GM12865 (cell line): ENCODE data around the gene OR52B2.
"Not testable (repeated sequence)": the region's sequence is repeated elsewhere in the genome, so short reads cannot be mapped to it uniquely, and the experiment has no call there.

Source experiments
- DNase-seq: peaks from one replicate; pipeline ENCODE4 v3.0.0; 2010; ENCODE audit warnings: low read depth
- H3K4me3 ChIP-seq: 2 replicates; pipeline ENCODE4 v1.5.1; 2011; ENCODE audit warnings: mild to moderate bottlenecking, low read depth, low read length, control low read depth
- CTCF ChIP-seq: IDR thresholded peaks from 2 replicates; pipeline ENCODE4 v1.5.1; 2011; ENCODE audit warnings: low read length, control low read depth, low read depth, inconsistent platforms; ENCODE audit not compliant: insufficient read depth; ENCODE audit errors: missing control alignments

The OR52B2 gene

DNA sequence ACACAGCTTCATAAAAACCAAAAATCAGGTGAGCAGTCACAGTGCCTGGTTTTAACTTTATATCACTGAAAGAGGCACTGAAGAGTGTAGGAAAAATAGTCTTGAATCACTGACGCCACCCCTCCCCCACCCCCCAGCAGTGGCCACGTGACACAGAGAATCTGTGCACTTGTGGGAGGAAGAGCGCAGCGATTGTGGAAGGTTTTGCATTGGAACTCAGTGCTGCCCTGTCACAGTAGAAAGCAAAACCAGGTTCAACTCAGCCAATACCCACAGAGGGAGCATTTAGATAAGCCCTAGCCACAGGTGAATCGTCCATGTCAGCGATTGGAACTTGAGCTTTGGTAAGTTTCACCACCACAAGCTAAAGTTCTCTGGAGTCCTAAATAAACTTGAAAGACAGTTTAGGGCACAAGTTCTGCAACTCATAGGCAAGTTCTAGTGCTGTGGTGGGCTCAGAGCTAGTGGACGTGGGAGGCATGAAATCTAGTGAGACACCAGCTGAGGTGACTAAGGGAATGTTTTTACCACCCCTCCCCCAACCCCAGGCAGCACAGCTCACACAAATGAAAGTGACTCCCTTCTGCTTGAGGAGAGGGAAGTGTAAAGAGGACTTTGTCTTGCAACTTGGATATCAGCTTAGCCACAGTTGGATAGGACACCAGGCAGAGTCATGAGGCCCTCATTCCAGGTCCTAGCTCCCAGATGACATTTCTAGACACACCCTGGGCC, 13.3 kb downstream of the OR52B2 start:
- peak; percentile 2 for DNase-seq
- TF ChIP-seq CTCF = no peak
- no peak overlapping the region for H3K4me3 ChIP-seq

GRCh38 chr11:6152126-6152525, 18.0 kb downstream of the OR52B2 start:
- no peak overlapping the region for H3K4me3 ChIP-seq
- no peak for DNase-seq
- no peak for TF ChIP-seq CTCF

GRCh38 chr11:6151117-6151516, 19.0 kb downstream of the OR52B2 start:
- no peak for DNase-seq
- no peak for TF ChIP-seq CTCF
- no peak overlapping the region for H3K4me3 ChIP-seq

DNA sequence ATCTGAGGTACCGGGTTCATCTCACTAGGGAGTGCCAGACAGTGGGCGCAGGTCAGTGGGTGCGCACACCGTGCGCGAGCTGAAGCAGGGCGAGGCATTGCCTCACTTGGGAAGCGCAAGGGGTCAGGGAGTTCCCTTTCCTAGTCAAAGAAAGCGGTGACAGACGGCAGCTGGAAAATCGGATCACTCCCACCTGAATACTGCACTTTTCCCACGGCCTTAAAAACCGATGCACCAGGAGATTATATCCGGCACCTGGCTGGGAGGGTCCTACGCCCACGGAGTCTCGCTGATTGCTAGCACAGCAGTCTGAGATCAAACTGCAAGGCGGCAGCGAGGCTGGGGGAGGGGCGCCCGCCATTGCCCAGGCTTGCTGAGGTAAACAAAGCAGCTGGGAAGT, 26.4 kb downstream of the OR52B2 start:
- not testable (repeated sequence) for H3K4me3 ChIP-seq, DNase-seq

DNA sequence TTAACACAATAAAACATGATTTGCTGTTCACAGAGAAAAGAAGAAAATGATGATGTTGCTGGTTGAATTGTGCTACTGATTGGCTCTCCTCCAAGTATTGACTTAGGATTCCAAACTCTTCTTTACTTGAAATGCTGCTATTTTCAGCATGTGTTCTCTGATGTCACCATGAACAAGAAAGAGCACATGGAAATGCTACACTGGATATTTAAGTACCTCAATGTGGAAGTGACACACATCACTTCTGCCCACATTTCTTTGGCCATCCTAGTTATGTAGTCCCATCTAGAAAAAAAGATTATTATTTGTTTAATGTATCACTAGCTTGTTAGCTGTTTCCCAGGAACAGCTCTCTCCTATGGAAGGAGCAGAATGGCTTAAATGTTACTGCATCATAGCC, 27.2 kb downstream of the OR52B2 start:
- H3K4me3 ChIP-seq = no peak overlapping the region
- DNase-seq = no peak
- no peak for TF ChIP-seq CTCF

DNA sequence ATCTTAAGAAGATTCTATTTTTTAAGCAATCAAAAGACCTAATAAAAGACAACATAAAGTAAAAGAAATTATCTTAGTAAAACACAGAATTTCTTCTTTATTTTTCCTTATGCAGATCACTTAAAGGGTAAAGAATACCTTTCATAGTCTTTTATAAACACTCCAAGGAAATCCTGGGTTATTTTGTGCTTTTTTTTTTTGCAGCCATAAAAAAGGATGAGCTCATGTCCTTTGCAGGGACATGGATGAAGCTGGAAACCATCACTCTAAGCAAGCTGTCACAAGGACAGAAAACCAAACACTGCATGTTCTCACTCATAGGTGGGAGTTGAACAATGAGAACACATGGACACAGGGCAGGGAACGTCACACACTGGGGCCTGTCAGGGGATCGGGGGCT, 34.2 kb downstream of the OR52B2 start:
- H3K4me3 ChIP-seq, DNase-seq: not testable (repeated sequence)

DNA sequence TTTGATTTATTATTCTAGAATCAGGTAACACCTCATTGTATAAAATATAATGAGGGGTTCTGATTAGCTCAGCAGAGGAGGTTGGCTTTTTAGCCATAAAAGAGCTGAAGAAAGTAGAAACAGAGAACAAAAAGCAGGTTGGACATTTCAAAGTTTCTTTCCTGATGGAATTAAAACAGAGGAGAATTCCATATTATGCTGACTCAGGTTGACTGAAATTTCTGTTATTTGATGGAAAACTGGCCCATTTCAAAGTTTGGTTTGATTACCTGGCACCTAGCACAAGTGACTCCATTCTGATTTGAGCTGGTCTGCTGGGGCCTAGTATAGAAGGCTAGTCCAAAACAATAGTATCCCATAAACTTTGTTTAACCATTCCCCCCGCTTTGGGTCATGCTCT, 37.7 kb downstream of the OR52B2 start:
- H3K4me3 ChIP-seq = no peak overlapping the region
- no peak for DNase-seq
- TF ChIP-seq CTCF = no peak

DNA sequence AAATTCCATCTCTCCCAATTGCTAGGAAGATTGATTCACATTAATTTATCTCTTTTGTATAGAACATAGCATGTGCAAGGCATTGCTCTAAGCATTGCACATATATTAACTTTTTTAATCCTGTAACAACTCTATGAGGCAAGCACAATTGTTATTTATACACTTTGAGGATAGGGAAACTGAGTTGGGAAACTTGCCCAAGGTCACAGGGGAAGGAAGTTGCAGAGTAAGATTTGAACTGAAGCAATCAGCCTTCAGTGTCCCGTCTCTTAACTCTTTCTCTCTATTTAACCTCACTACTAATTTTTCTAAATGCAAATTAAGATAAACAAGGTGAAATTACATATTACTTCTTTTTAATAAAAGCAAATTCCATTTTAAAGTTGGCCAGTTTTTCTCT, 40.5 kb downstream of the OR52B2 start:
- no peak for TF ChIP-seq CTCF
- DNase-seq = no peak
- H3K4me3 ChIP-seq = no peak overlapping the region
